Sigmoid colon (tissue), 7 donors: ENCODE measurements around the gene SPOCK1. TPM values are rescaled to one million over a fixed set of nuclear protein-coding genes. Genes with fewer than 3 reads are reported as not detected.

Experiments used
- DNase-seq: peaks from one replicate; pipeline ENCODE4 v3.0.0-alpha.2; 2019
- H3K27ac ChIP-seq, 4 donors: fragments of 200-600 bp; sonication (generic); one replicate each; pipeline ENCODE4 v1.5.1; 2016 to 2019; ENCODE audit warnings: mild to moderate bottlenecking in 1 of 4
- H3K27me3 ChIP-seq, 3 donors: fragments of 200-600 bp; sonication (generic); one replicate each; pipeline ENCODE4 v1.5.1; 2019; ENCODE audit warnings: mild to moderate bottlenecking in 1 of 3
- H3K36me3 ChIP-seq, 4 donors: fragments of 200-600 bp; sonication (generic); one replicate each; pipeline ENCODE4 v1.5.1; 2016 to 2019
- H3K4me1 ChIP-seq, 4 donors: fragments of 200-600 bp; sonication (generic); one replicate each; pipeline ENCODE4 v1.5.1; 2017 to 2019
- H3K4me3 ChIP-seq, 4 donors: fragments of 200-600 bp; sonication (generic); one replicate each; pipeline ENCODE4 v1.5.1; 2017 to 2019; ENCODE audit warnings: mild to moderate bottlenecking in 2 of 4, moderate library complexity in 1 of 4
- H3K9me3 ChIP-seq, 4 donors: fragments of 200-600 bp in 3 of 4; sonication (generic) in 3 of 4; one replicate each; pipeline versions ENCODE4 v1.5.1 to v1.6.1; 2013 to 2019
- EP300 ChIP-seq, 4 donors: sonication (generic); formaldehyde crosslinking; IDR thresholded peaks; one replicate each; pipeline ENCODE4 v1.6.1; 2017; ENCODE audit warnings: antibody characterized with exemption in 4 of 4
- POLR2A ChIP-seq, 2 donors: fragments of 450-650 bp; IDR thresholded peaks; one replicate each; pipeline ENCODE4 v1.6.1; 2016; ENCODE audit warnings: antibody characterized with exemption in 2 of 2, mild to moderate bottlenecking in 2 of 2, moderate library complexity in 2 of 2
- POLR2AphosphoS5 ChIP-seq, 4 donors: sonication (generic); formaldehyde crosslinking; IDR thresholded peaks; one replicate each; pipeline ENCODE4 v1.6.1; 2017; ENCODE audit warnings: antibody characterized with exemption in 4 of 4
- WGBS, 2 donors: extraction: QIAGEN DNeasy Blood & Tissue Kit; methylation state at CpG; one replicate each; pipeline ENCODE4 v1.1.7; 2013; 5-methylcytosine and 5-hydroxymethylcytosine counted together
- intact Hi-C: fragments of 100-400 bp; cut with DNase I; formaldehyde crosslinking; loops from one replicate; pipeline ENCODE4 v1.15.1; 2023
- polyA plus RNA-seq, 3 donors: library from polyadenylated mRNA; stranded (reverse); fragments of 200-250 nt; gene quantifications; one replicate each; pipeline ENCODE4 v1.2.3, GENCODE V29; 2013
- total RNA-seq, 4 donors: library from RNA; depleted of rRNA; stranded (reverse); fragments of >200 nt; gene quantifications; one replicate each; pipeline ENCODE4 v1.1.0, GENCODE V29; 2016
- TF ChIP-seq, protein P1 (sequence below), 4 experiments: fragments of 450-650 bp in 3 of 4; fragments of 200-600 bp in 1 of 4; IDR thresholded peaks; one replicate each; pipeline ENCODE4 v1.5.1; 2016 to 2019; ENCODE audit warnings: antibody characterized with exemption in 4 of 4, mild to moderate bottlenecking in 3 of 4, moderate library complexity in 2 of 4
- donor health status: healthy with polysubstance abuse.
- donor health status: Bipolar disorder and iron deficiency.
- donor health status: healthy.

SPOCK1 gene
- total and polyA plus RNA-seq, 7 donors: 2.4 to 104 (median 33.4) TPM

DNA sequence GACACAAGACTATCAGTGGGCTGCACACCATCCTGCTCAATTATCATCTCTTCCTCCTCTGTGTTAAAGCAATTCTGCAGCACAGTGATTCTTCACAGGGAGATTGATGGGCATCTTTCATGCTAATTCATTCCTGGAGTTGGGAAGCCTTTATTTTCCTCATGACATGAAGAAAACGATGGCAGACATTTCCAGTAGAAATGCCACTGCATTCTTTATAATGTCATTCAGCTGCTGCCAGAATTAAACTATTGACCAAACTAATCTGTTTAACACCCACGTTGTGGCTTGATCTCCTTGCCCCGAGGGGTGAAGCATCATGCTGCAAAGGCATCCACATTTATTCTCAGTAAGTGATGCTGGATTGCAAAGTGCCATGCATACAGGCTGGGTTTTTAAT, 273.0 kb downstream of the SPOCK1 start:
- Histone ChIP-seq H3K27ac (no peak overlapping the region), H3K4me1 (peaks cover 0 to 23% (median 0%) of the 10 kb centered on the region in 4 donors), H3K36me3 (no peaks in the 10 kb centered on the region), H3K4me3 (no peak overlapping the region), H3K27me3 (no peaks in the 10 kb centered on the region), H3K9me3 (no peaks in the 10 kb centered on the region)
- no peak for DNase-seq
- intact Hi-C loops: no loop called here
- WGBS, 2 donors: 65 to 74% methylated on average over 3 of the region's 3 CpGs
- no peak for TF ChIP-seq POLR2A (IDR thresholded peaks at IDR 0.05)
- no peak for TF ChIP-seq EP300 (IDR thresholded peaks at IDR 0.05)
- TF ChIP-seq, protein P1, sequence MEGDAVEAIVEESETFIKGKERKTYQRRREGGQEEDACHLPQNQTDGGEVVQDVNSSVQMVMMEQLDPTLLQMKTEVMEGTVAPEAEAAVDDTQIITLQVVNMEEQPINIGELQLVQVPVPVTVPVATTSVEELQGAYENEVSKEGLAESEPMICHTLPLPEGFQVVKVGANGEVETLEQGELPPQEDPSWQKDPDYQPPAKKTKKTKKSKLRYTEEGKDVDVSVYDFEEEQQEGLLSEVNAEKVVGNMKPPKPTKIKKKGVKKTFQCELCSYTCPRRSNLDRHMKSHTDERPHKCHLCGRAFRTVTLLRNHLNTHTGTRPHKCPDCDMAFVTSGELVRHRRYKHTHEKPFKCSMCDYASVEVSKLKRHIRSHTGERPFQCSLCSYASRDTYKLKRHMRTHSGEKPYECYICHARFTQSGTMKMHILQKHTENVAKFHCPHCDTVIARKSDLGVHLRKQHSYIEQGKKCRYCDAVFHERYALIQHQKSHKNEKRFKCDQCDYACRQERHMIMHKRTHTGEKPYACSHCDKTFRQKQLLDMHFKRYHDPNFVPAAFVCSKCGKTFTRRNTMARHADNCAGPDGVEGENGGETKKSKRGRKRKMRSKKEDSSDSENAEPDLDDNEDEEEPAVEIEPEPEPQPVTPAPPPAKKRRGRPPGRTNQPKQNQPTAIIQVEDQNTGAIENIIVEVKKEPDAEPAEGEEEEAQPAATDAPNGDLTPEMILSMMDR (IDR thresholded peaks at IDR 0.05): no peak
- no peak for TF ChIP-seq POLR2AphosphoS5 (IDR thresholded peaks at IDR 0.05)

DNA sequence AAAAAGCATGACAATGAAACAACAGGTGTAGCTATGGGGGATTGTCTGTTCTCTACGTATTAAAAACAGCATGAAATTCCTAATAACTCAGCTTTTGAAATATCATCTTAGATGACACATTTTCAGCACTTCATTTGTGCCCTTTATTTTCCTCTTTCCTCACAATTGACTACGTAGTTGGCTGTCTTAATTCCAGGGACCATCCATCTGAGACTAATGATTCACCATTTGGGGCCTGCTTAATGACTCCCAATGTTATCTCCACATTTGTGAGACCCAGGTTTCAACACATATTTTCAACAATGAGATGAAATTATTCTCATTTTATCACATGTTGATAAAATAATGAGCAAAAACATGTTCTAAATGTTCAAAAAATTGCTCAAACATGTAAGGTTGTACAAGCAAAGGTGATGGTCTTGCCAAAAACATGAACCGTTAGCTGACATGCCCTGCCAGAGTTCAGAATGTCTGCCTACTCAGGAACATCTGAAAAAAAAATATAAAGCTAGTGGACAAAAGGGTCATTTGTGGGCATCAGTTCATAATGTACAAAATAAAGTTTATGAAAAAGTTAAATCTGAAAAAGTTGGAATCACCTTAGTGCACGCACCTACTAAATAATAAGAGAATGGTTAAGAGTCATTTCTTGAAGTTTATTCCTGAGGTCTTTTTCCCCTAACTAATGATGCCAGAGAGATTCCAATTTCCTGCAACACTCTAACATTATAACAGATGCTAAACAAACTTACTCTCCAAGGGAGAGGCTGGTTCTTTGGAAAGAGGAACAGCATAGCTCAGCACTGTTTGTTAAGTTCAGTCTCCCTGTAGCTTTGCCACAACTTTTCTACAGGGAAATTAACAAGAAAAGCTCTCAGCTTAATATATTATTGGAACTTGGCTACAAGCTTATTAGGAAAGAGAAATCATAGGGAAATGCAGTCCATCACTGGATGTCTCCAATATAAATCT, 275.5 kb downstream of the SPOCK1 start:
- Histone ChIP-seq H3K9me3 (no peaks in the 10 kb centered on the region), H3K4me3 (no peak overlapping the region), H3K36me3 (no peaks in the 10 kb centered on the region), H3K4me1 (peaks cover 0 to 39% (median 0%) of the 10 kb centered on the region in 4 donors), H3K27me3 (no peaks in the 10 kb centered on the region), H3K27ac (peak overlapping the region in 1 of 4 donors; percentile 70)
- no peak for TF ChIP-seq POLR2A (IDR thresholded peaks at IDR 0.05)
- no peak for TF ChIP-seq EP300 (IDR thresholded peaks at IDR 0.05)
- no peak for TF ChIP-seq POLR2AphosphoS5 (IDR thresholded peaks at IDR 0.05)
- TF ChIP-seq, protein P1 (IDR thresholded peaks at IDR 0.05): no peak
- 84 to 93% methylated on average over 4 of the region's 4 CpGs for WGBS, 2 donors
- intact Hi-C loops: no loop called here
- DNase-seq: no peak

DNA sequence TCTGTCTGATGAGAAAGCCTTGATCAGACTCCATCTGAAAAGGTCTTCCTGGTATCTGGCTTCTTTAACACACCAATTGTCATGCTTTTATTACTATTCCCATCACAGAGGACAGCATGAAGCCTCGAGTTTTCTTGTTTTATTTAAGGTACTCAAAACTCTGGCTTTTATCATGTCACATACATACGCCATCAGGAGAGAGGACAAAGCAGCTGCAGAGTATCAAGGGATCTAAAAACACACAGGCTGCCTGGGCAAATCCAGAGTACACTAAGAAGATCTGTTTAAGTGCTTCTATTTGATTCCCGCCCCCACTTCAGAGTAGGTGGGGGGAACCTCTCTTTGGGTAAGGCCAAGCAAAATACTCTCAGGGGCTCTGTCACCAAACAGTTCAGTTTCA, 277.2 kb downstream of the SPOCK1 start:
- Histone ChIP-seq H3K4me1 (peaks cover 0 to 44% (median 0%) of the 10 kb centered on the region in 4 donors), H3K4me3 (no peak overlapping the region), H3K27me3 (no peaks in the 10 kb centered on the region), H3K27ac (peak overlapping the region in 1 of 4 donors; percentile 22), H3K36me3 (no peaks in the 10 kb centered on the region), H3K9me3 (no peaks in the 10 kb centered on the region)
- TF ChIP-seq POLR2A (IDR thresholded peaks at IDR 0.05) (no peak), EP300 (IDR thresholded peaks at IDR 0.05) (peak in 1 of 4 donors; percentile 69), POLR2AphosphoS5 (IDR thresholded peaks at IDR 0.05) (peak in 3 of 4 donors; percentile 62 to 89 (median 72))
- WGBS, 2 donors: 59 to 63% methylated on average over 3 of the region's 3 CpGs
- intact Hi-C loops: no loop called here
- no peak for DNase-seq

DNA sequence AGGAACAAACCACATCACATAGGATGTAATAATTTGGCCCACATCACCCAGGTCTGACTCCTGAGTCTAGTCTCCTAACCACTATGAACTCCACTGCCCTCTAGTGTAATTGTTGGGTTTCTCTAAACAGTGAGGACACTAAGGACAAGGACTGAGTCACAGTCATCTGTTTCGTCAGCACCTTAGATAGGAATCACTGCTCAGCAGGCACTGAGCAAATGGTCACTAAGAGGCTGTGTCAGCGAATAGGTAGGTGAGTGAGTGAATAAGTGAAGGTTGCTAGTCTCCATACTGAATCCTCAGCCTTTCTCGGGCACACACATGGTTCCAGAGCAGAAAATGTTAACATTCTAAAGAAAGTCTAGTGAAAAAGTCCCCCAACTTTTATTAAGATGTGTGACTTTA, 278.6 kb downstream of the SPOCK1 start:
- no peak for TF ChIP-seq EP300 (IDR thresholded peaks at IDR 0.05)
- no peak for TF ChIP-seq POLR2AphosphoS5 (IDR thresholded peaks at IDR 0.05)
- TF ChIP-seq, protein P1 (IDR thresholded peaks at IDR 0.05): no peak
- no peak for TF ChIP-seq POLR2A (IDR thresholded peaks at IDR 0.05)
- WGBS, 2 donors: 48 to 53% methylated on average over 3 of the region's 3 CpGs

DNA sequence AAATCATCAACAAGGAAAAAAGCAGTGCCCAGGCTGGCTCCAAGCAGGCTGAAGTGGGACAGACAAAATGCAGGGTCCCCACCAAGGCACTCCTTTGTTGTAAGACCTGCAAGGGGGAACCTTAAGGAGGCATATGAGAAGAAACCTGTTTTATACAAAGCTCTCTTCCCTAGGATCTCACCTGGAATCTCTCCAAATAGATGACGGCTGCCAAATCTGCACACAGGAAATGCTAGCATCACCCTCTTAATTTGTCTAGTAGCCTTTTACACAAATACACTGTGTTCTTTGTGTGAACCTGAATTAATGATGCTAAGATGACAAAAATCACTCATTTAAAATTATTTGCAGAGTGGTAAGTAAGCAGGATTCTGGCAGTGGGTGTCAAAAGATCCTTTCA, 280.2 kb downstream of the SPOCK1 start:
- H3K4me1 ChIP-seq: peaks cover 0 to 39% (median 0%) of the 10 kb centered on the region in 4 donors

More for the DNA sequence above, 278.6 kb downstream of the SPOCK1 start:
- H3K27me3 ChIP-seq: no peaks in the 10 kb centered on the region
- DNase-seq: no peak
- intact Hi-C loops: no loop called here
- H3K4me1 ChIP-seq: peaks cover 0 to 44% (median 0%) of the 10 kb centered on the region in 4 donors
- H3K4me3 ChIP-seq: no peak overlapping the region
- H3K27ac ChIP-seq: no peak overlapping the region
- no peaks in the 10 kb centered on the region for H3K36me3 ChIP-seq
- H3K9me3 ChIP-seq: no peaks in the 10 kb centered on the region

More for the DNA sequence above, 280.2 kb downstream of the SPOCK1 start:
- Histone ChIP-seq H3K27ac (no peak overlapping the region), H3K36me3 (no peaks in the 10 kb centered on the region), H3K27me3 (no peaks in the 10 kb centered on the region), H3K9me3 (no peaks in the 10 kb centered on the region), H3K4me3 (no peak overlapping the region)
- 26 to 60% methylated on average over 1 of the region's 1 CpG for WGBS, 2 donors
- intact Hi-C loops: no loop called here
- TF ChIP-seq EP300 (IDR thresholded peaks at IDR 0.05) (no peak), POLR2A (IDR thresholded peaks at IDR 0.05) (no peak), POLR2AphosphoS5 (IDR thresholded peaks at IDR 0.05) (no peak)
- TF ChIP-seq, protein P1 (IDR thresholded peaks at IDR 0.05): no peak
- no peak for DNase-seq
